GM18520 (cell line): Measurements from ENCODE around the gene PIK3CD.

Source experiments
- ATAC-seq: cut with Tn5 transposase; IDR thresholded peaks from one replicate; pipeline ENCODE4 v1.9.1; 2021; ENCODE audit not compliant: unreplicated experiment

PIK3CD gene

GRCh38 chr1:9651565-9652378, at the start of gene PIK3CD:
Gene PIK3CD, plus strand, starts transcription at chr1:9651731. Its CDS starts 58,725 bp downstream, at chr1:9710456.
- no peak for ATAC-seq

GRCh38 chr1:9601942-9602793, 49.4 kb upstream of the PIK3CD start:
- no peak for ATAC-seq

GRCh38 chr1:9602794-9603167, 48.8 kb upstream of the PIK3CD start:
- no peak for ATAC-seq

GRCh38 chr1:9603307-9603706, 48.2 kb upstream of the PIK3CD start:
- no peak for ATAC-seq

GRCh38 chr1:9603766-9604753, 47.5 kb upstream of the PIK3CD start:
- no peak for ATAC-seq

GRCh38 chr1:9604836-9605235, 46.7 kb upstream of the PIK3CD start:
- ATAC-seq = no peak

GRCh38 chr1:9605946-9606455, 45.5 kb upstream of the PIK3CD start:
- ATAC-seq = no peak

GRCh38 chr1:9606458-9606857, 45.1 kb upstream of the PIK3CD start:
- no peak for ATAC-seq

GRCh38 chr1:9606948-9607347, 44.6 kb upstream of the PIK3CD start:
- ATAC-seq = no peak

- ATAC-seq = no peak
Measured at GRCh38 chr1:9607352-9607751, 44.2 kb upstream of the PIK3CD start.

- ATAC-seq = no peak
Measured at GRCh38 chr1:9609998-9610397, 41.5 kb upstream of the PIK3CD start.

- ATAC-seq = no peak
Measured at GRCh38 chr1:9610548-9610947, 41.0 kb upstream of the PIK3CD start.

- ATAC-seq = no peak
Measured at GRCh38 chr1:9611716-9612115, 39.8 kb upstream of the PIK3CD start.

- ATAC-seq = no peak
Measured at GRCh38 chr1:9612162-9612845, 39.2 kb upstream of the PIK3CD start.

GRCh38 chr1:9612871-9613624, 38.5 kb upstream of the PIK3CD start:
- no peak for ATAC-seq

- ATAC-seq = no peak
Measured at GRCh38 chr1:9613625-9614299, 37.8 kb upstream of the PIK3CD start.

GRCh38 chr1:9615316-9616063, 36.0 kb upstream of the PIK3CD start:
- ATAC-seq = no peak
